ENCODE results near the gene TDRKH.

DNA sequence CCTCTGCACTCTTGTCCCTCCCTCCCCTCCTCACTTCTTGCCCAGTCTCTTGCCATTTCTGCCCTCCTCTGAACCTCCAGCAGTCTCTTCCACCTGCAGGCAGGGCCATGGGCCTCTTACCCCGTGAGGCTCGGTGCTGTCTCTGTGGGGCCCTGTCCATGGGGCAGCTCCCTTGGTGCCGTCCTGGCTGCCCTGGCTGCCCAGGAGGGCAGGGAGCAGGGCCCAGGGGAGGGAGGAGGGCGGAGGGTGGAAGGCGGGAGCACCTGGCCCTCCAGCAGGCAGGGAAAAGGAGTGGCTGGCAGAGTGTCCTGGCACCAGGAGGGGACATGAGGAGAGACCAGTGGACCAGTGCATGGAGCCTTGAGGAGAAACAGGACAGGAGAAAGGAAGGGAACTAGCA is 41.3 kb upstream of the TDRKH start, which contains the start of gene RORC:
- no peak for TF ChIP-seq EZH2 (IDR thresholded peaks at IDR 0.05; ENCODE audit: low read length, missing control alignments)
- TF ChIP-seq, protein P1, sequence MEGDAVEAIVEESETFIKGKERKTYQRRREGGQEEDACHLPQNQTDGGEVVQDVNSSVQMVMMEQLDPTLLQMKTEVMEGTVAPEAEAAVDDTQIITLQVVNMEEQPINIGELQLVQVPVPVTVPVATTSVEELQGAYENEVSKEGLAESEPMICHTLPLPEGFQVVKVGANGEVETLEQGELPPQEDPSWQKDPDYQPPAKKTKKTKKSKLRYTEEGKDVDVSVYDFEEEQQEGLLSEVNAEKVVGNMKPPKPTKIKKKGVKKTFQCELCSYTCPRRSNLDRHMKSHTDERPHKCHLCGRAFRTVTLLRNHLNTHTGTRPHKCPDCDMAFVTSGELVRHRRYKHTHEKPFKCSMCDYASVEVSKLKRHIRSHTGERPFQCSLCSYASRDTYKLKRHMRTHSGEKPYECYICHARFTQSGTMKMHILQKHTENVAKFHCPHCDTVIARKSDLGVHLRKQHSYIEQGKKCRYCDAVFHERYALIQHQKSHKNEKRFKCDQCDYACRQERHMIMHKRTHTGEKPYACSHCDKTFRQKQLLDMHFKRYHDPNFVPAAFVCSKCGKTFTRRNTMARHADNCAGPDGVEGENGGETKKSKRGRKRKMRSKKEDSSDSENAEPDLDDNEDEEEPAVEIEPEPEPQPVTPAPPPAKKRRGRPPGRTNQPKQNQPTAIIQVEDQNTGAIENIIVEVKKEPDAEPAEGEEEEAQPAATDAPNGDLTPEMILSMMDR (conservative IDR thresholded peaks at IDR 0.05 in 1 of 2, IDR thresholded peaks at IDR 0.05 in 1 of 2; ENCODE audit: low read depth in 1 of 2, low read length in 2 of 2), result no peak
